CD4-positive, CD25-positive, alpha-beta regulatory T cell (primary cell): Measurements from ENCODE around the gene PLPP3. TPM values are rescaled to one million over a fixed set of nuclear protein-coding genes. Genes with fewer than 3 reads are reported as not detected.

Experiments
- ATAC-seq, 2 donors: fragments of 150-1000 bp; cut with Tn5 transposase; one replicate each; pipeline ENCODE4 v1.10.0; 2021; ENCODE audit warnings: low read depth in 2 of 2, moderate number of reproducible peaks in 2 of 2, moderate library complexity in 1 of 2
- DNase-seq, 3 donors: peaks; one replicate each; pipeline versions ENCODE4 v3.0.0 to v3.0.0-alpha.2; 2012 to 2022; ENCODE audit warnings: mixed read lengths in 1 of 3
- H3K27ac ChIP-seq: one replicate; pipeline ENCODE4 v1.7.0; 2013; ENCODE audit warnings: mild to moderate bottlenecking, low read length; ENCODE audit not compliant: insufficient read depth, poor library complexity, severe bottlenecking
- H3K27me3 ChIP-seq: one replicate; pipeline ENCODE4 v1.7.0; 2013; ENCODE audit warnings: low read length; ENCODE audit not compliant: control insufficient read depth, insufficient read depth
- H3K36me3 ChIP-seq: one replicate; pipeline ENCODE4 v1.7.0; 2013; ENCODE audit warnings: mild to moderate bottlenecking, low read length, moderate library complexity; ENCODE audit not compliant: control insufficient read depth, insufficient read depth
- H3K4me1 ChIP-seq: 2 replicates; pipeline ENCODE4 v1.7.0; 2013; ENCODE audit warnings: mild to moderate bottlenecking, low read length; ENCODE audit not compliant: insufficient read depth, control insufficient read depth, poor library complexity, severe bottlenecking
- H3K4me3 ChIP-seq: one replicate; pipeline ENCODE4 v1.7.0; 2013; ENCODE audit warnings: low read depth, mild to moderate bottlenecking, low read length, moderate library complexity
- H3K9me3 ChIP-seq, 2 experiments: 1 replicate in 1 of 2; 2 replicates in 1 of 2; pipeline ENCODE4 v1.7.0; 2013; ENCODE audit warnings: low read length in 2 of 2, mild to moderate bottlenecking in 1 of 2, moderate library complexity in 1 of 2; ENCODE audit not compliant: control insufficient read depth in 2 of 2
- H3K27ac Mint-ChIP-seq, 3 donors: one replicate each; pipeline ENCODE4 v1.8.0; 2020 to 2022; ENCODE audit warnings: mild to moderate bottlenecking in 3 of 3, mixed read lengths in 3 of 3, moderate library complexity in 2 of 3
- H3K27me3 Mint-ChIP-seq: one replicate; pipeline ENCODE4 v1.8.0; 2022; ENCODE audit warnings: mild to moderate bottlenecking, mixed read lengths
- H3K36me3 Mint-ChIP-seq: one replicate; pipeline ENCODE4 v1.8.0; 2020; ENCODE audit warnings: mixed read lengths
- H3K4me1 Mint-ChIP-seq, 4 donors: one replicate each; pipeline ENCODE4 v1.8.0; 2020 to 2022; ENCODE audit warnings: mixed read lengths in 4 of 4, mild to moderate bottlenecking in 1 of 4
- H3K4me3 Mint-ChIP-seq, 4 donors: one replicate each; pipeline ENCODE4 v1.8.0; 2020 to 2022; ENCODE audit warnings: mild to moderate bottlenecking in 4 of 4, mixed read lengths in 4 of 4, moderate library complexity in 3 of 4
- H3K9me3 Mint-ChIP-seq, 7 donors: one replicate each; pipeline ENCODE4 v1.8.0; 2020 to 2022; ENCODE audit warnings: mixed read lengths in 7 of 7, mild to moderate bottlenecking in 3 of 7, moderate library complexity in 2 of 7
- polyA plus RNA-seq, 4 donors: library from polyadenylated mRNA; unstranded; fragments of 300-500 nt; fragmentation: Illumina TruSeq; gene quantifications; one replicate each; pipeline ENCODE4 v1.2.3, GENCODE V29; 2021
- total RNA-seq: library from RNA; stranded (reverse); gene quantifications from one replicate; pipeline ENCODE4 v1.2.3, GENCODE V29; 2022

Gene PLPP3
- total and polyA plus RNA-seq, 5 donors from 2014 or later = 0.13 TPM; not detected in 4

DNA sequence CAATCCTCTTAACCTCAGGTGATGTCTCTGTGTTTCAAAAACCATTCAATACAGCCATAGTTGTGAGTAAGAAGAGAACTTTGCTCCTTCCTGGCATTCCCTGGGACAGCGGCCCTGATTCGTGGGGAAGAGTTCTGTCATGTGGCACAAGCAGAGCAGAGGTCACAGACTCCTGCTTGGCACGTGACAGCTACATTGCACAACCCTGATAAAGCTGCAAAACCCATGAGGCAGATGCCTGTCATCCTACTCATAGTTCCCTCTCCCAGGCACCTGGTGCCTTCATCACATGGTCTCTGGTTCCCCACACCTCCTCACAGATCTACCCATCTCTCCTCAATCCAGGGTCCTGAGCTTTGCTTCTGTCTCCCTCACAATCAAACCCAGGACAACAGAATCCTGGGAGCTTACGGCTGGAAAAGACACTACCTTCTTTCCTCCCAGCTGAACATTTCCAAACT lies 70.8 kb downstream of the PLPP3 start:
- Histone ChIP-seq H3K4me1 (no peaks in the 10 kb centered on the region), H3K27ac (no peak overlapping the region), H3K4me3 (no peak overlapping the region), H3K27me3 (no peaks in the 10 kb centered on the region), H3K36me3 (no peaks in the 10 kb centered on the region), H3K9me3 (no peaks in the 10 kb centered on the region)
- DNase-seq (no peak), ATAC-seq (no peak)
- peaks cover 0 to 4% (median 0%) of the 10 kb centered on the region in 7 donors for H3K9me3 Mint-ChIP-seq
- no peaks in the 10 kb centered on the region for H3K4me1 Mint-ChIP-seq
- H3K36me3 Mint-ChIP-seq = no peaks in the 10 kb centered on the region
- H3K27ac Mint-ChIP-seq = no peak overlapping the region
- H3K4me3 Mint-ChIP-seq = no peak overlapping the region
- no peaks in the 10 kb centered on the region for H3K27me3 Mint-ChIP-seq

DNA sequence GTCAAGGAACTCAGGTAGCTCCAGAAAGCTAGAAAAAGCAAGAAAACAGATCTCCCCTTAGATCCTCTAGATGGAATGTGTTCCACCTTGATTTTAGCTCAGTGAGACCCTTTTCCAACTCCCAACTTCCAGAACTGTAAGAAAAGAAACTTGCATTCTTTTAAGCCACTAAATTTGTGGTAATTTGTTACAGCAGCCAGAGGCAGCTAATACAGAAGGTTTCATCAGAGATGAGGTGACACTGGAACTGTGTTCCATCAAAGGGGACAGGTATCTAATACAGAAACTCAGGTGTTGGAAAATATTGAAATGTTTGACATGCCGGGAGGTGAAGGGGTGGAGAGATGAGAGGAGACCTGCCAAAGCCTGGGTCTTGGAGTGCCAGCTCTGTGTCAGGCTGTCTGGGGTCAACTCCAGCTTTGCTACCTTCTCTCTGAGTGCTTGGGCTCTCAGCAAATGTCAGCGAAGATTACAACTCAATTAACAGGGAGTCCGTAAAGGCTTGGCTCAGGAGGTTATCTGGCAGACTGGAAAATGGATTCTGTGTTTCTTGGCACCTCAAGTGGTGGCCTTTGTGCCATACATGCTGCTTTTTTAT lies 71.3 kb downstream of the PLPP3 start:
- H3K36me3 ChIP-seq = no peaks in the 10 kb centered on the region
- Mint-ChIP-seq H3K9me3 (peaks cover 0 to 4% (median 0%) of the 10 kb centered on the region in 7 donors), H3K27me3 (no peaks in the 10 kb centered on the region), H3K4me1 (no peaks in the 10 kb centered on the region), H3K27ac (no peak overlapping the region), H3K4me3 (no peak overlapping the region), H3K36me3 (no peaks in the 10 kb centered on the region)
- no peaks in the 10 kb centered on the region for H3K27me3 ChIP-seq
- ATAC-seq (no peak), DNase-seq (no peak)
- H3K9me3 ChIP-seq = no peaks in the 10 kb centered on the region
- no peak overlapping the region for H3K27ac ChIP-seq
- no peaks in the 10 kb centered on the region for H3K4me1 ChIP-seq
- no peak overlapping the region for H3K4me3 ChIP-seq

DNA sequence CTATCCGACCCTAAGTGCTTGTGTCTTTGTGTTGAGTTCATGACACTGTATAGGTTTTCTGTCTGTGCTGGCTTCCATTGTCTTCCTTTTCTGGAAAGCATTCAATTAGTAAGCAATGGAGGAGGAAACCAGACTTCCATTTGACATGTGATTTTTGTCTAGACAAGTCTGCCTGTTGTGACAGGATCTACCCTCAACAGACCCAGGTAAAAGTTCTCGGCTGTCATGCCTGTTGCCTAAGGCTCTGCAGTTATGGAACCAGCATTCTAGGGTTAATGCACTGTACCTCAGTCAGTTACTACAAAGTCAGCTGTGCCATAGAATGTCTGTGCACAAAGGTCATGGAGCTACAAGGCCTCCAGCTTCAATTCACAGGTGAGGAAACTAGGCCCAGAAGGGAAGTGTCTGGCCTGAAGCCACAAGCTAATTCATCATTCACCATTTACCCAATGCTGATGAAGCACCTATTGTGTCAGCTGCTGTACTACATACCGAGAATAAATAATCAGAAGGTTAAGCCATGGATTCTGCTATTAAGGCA lies 72.3 kb downstream of the PLPP3 start:
- Histone ChIP-seq H3K27ac (no peak overlapping the region), H3K4me1 (no peaks in the 10 kb centered on the region), H3K9me3 (no peaks in the 10 kb centered on the region), H3K36me3 (no peaks in the 10 kb centered on the region), H3K4me3 (no peak overlapping the region), H3K27me3 (no peaks in the 10 kb centered on the region)
- Mint-ChIP-seq H3K4me1 (no peaks in the 10 kb centered on the region), H3K27ac (no peak overlapping the region), H3K4me3 (no peak overlapping the region), H3K36me3 (no peaks in the 10 kb centered on the region), H3K27me3 (no peaks in the 10 kb centered on the region), H3K9me3 (peaks cover 0 to 6% (median 2%) of the 10 kb centered on the region in 7 donors)
- ATAC-seq (no peak), DNase-seq (no peak)

DNA sequence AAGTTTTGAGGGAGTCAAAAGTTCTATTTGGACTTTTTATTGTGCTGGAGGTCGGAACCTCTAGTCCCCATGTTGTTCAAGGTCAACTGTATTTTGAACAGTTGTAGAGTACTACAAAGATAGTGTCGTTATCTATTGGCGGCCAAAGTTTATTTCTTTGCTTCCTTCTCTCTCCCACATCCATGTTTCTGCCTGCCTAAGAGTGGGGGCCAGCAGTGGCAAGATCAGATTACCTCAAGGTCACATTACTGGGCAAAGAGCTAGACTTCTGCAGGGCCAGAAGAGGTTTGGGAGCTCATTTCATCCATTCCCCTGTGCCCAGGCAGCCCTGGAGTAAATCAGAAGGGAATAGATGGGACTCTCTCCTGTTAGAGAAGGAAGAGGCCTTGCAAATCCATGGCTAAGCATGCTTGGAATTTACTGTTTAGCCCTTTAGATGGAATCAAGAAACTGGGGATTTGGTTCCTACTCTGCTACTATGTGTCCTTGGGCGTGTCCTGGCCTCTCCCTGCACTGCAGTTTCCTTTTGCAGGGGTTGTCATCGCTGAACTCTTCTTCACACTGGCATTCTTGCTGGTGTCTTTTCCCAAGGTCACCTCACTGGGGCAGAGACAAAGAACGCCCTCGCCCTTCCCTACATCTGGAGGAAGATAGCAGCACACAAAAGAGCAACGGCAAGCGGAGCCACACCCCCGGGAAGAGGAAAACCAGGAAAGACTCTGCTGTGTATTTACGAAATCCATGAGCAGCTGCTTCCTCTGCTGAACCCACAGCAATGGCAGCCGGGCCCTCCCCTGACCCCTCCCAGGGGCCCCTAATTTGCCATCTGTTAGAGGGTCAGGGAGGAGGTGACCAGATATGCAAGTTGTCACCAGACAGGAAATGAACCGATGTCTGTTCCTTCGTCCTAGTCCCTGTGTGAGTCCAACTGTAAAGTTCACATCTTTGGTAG lies 73.3 kb downstream of the PLPP3 start:
- H3K9me3 Mint-ChIP-seq = peaks cover 0 to 6% (median 2%) of the 10 kb centered on the region in 7 donors
- H3K27me3 Mint-ChIP-seq = no peaks in the 10 kb centered on the region
- no peaks in the 10 kb centered on the region for H3K4me1 Mint-ChIP-seq
- Histone ChIP-seq H3K36me3 (no peaks in the 10 kb centered on the region), H3K4me1 (no peaks in the 10 kb centered on the region), H3K27ac (no peak overlapping the region), H3K9me3 (no peaks in the 10 kb centered on the region), H3K4me3 (no peak overlapping the region), H3K27me3 (no peaks in the 10 kb centered on the region)
- no peak for ATAC-seq
- H3K36me3 Mint-ChIP-seq = no peaks in the 10 kb centered on the region
- no peak for DNase-seq
- H3K27ac Mint-ChIP-seq = no peak overlapping the region
- H3K4me3 Mint-ChIP-seq = no peak overlapping the region

DNA sequence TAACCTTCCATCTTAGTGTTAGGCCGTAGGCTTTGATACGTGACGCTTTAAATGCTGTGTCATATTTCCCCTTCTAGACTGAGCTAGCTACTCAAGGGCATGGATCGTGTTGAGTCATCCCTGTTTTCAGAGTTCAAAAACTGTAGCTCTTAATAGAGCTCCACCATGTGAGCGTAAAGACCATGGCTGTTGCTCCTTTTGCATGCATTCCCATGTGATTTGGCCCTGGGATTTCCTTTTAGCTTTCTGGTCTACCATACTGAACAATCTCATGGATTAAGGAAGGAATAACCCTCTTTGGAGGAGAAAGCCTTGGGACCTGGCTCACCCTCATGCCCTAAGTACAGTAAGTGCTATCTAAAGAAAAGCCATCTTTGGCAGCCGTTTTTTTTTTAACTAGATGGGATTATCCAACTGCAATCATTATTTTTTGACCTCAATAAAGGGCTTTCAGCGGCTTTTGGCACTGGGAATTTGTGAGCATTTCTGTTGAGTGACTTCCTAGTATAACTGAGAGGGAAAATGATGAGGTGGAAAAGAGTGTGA lies 76.6 kb downstream of the PLPP3 start:
- DNase-seq (no peak), ATAC-seq (no peak)
- Histone ChIP-seq H3K36me3 (no peaks in the 10 kb centered on the region), H3K27ac (no peak overlapping the region), H3K9me3 (no peaks in the 10 kb centered on the region), H3K4me3 (no peak overlapping the region), H3K4me1 (no peaks in the 10 kb centered on the region), H3K27me3 (no peaks in the 10 kb centered on the region)
- H3K4me1 Mint-ChIP-seq = no peaks in the 10 kb centered on the region
- no peak overlapping the region for H3K27ac Mint-ChIP-seq
- peaks cover 6% of the 10 kb centered on the region for H3K27me3 Mint-ChIP-seq
- no peaks in the 10 kb centered on the region for H3K36me3 Mint-ChIP-seq
- H3K4me3 Mint-ChIP-seq = no peak overlapping the region
- peaks cover 0 to 8% (median 4%) of the 10 kb centered on the region in 7 donors for H3K9me3 Mint-ChIP-seq

DNA sequence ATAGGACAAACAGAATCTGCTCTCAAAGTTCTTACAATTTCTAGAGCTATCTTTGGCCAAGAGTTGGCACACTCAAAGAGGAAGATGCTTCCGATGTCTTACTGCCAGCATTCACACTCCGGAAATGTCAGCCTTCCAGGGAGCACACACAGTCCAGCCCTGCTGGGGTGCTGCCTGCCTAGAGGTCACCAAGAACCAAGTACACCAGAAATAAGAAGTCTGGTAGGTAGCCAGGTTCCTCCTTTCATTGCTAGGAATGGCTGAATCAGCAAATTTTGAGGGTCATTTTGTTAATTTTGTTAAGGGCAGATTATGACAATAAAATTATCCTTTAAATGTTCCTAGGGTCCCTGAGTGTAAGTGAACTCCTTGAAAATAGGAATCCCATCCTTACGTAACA lies 77.5 kb downstream of the PLPP3 start:
- H3K4me1 Mint-ChIP-seq = no peaks in the 10 kb centered on the region
- Histone ChIP-seq H3K4me1 (no peaks in the 10 kb centered on the region), H3K4me3 (no peak overlapping the region), H3K36me3 (no peaks in the 10 kb centered on the region), H3K27ac (no peak overlapping the region), H3K27me3 (no peaks in the 10 kb centered on the region), H3K9me3 (no peaks in the 10 kb centered on the region)
- no peak overlapping the region for H3K27ac Mint-ChIP-seq
- DNase-seq (no peak), ATAC-seq (no peak)
- H3K9me3 Mint-ChIP-seq = peaks cover 0 to 6% (median 4%) of the 10 kb centered on the region in 7 donors
- no peaks in the 10 kb centered on the region for H3K36me3 Mint-ChIP-seq
- no peak overlapping the region for H3K4me3 Mint-ChIP-seq
- H3K27me3 Mint-ChIP-seq = peaks cover 6% of the 10 kb centered on the region

DNA sequence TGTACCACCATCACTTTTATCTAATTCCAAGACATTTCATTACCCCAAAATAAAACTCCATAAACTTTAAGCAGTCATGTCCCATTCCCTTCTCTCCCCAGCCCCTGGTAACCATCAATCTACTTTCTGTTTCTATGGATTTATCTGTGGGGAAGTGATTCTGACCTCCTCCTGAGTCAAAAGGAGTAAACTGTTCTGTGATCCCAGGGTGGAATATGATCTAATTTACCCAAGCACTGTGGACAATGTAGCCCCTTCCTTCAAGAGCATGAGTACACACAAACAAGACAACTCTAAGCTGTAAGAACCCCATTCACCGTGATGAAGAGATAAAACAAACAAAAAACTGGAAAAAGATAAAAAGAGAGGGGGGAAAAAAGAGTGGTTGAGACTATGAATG lies 77.9 kb downstream of the PLPP3 start:
- ATAC-seq (no peak), DNase-seq (no peak)
- no peaks in the 10 kb centered on the region for H3K4me1 ChIP-seq
- H3K4me1 Mint-ChIP-seq = no peaks in the 10 kb centered on the region
- H3K9me3 Mint-ChIP-seq = peaks cover 0 to 6% (median 4%) of the 10 kb centered on the region in 7 donors
- H3K4me3 ChIP-seq = no peak overlapping the region
- H3K4me3 Mint-ChIP-seq = no peak overlapping the region
- no peak overlapping the region for H3K27ac Mint-ChIP-seq
- peaks cover 6% of the 10 kb centered on the region for H3K27me3 Mint-ChIP-seq
- H3K27ac ChIP-seq = no peak overlapping the region
- no peaks in the 10 kb centered on the region for H3K36me3 Mint-ChIP-seq
- no peaks in the 10 kb centered on the region for H3K36me3 ChIP-seq
- H3K9me3 ChIP-seq = no peaks in the 10 kb centered on the region
- H3K27me3 ChIP-seq = no peaks in the 10 kb centered on the region
